OCI-LY1 (cell line): ENCODE measurements around the gene FAM13A.

ENCODE experiments used
- EZH2 ChIP-seq: fragments of 200-600 bp; sonication (generic), shearing (Covaris generic); IDR thresholded peaks from 2 replicates; pipeline ENCODE4 v1.8.0; 2017; ENCODE audit warnings: borderline replicate concordance, mixed run types, mild to moderate bottlenecking, antibody characterized with exemption, low read length, moderate library complexity, mixed read lengths
- TF ChIP-seq, protein P1 (sequence below): fragments of 200-600 bp; sonication (generic), shearing (Covaris generic); IDR thresholded peaks from 2 replicates; pipeline ENCODE4 v1.5.1; 2017; ENCODE audit warnings: mild to moderate bottlenecking, antibody characterized with exemption, low read length, moderate library complexity, mixed read lengths

- TF ChIP-seq, protein P1, sequence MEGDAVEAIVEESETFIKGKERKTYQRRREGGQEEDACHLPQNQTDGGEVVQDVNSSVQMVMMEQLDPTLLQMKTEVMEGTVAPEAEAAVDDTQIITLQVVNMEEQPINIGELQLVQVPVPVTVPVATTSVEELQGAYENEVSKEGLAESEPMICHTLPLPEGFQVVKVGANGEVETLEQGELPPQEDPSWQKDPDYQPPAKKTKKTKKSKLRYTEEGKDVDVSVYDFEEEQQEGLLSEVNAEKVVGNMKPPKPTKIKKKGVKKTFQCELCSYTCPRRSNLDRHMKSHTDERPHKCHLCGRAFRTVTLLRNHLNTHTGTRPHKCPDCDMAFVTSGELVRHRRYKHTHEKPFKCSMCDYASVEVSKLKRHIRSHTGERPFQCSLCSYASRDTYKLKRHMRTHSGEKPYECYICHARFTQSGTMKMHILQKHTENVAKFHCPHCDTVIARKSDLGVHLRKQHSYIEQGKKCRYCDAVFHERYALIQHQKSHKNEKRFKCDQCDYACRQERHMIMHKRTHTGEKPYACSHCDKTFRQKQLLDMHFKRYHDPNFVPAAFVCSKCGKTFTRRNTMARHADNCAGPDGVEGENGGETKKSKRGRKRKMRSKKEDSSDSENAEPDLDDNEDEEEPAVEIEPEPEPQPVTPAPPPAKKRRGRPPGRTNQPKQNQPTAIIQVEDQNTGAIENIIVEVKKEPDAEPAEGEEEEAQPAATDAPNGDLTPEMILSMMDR, result no peak
- no peak for TF ChIP-seq EZH2
Observed at GRCh38 chr4:89023140-89023539, 33.8 kb downstream of the FAM13A start.
